ENCODE results near the gene KRTAP12-1. TPM values are rescaled to one million over a fixed set of nuclear protein-coding genes. Genes with fewer than 3 reads are reported as not detected.

The KRTAP12-1 gene
- total and polyA plus RNA-seq, 2 of the 8 experiments (the other 6 are each of a cell fraction or from before 2014, with no cell fraction given), result 0.50 to 0.73 TPM

- Histone ChIP-seq H2BK5ac (ENCODE audit: low read depth, low read length) (no peak overlapping the region), H3K79me1 (ENCODE audit: low read depth, low read length) (no peaks in the 10 kb centered on the region), H3K9ac (replicated peaks in 1 of 4; ENCODE audit: extremely low read depth in 1 of 4, low read depth in 3 of 4, low read length in 3 of 4) (no peak overlapping the region), H4K5ac (ENCODE audit: insufficient read length, low read depth, low read length) (no peak overlapping the region), H2BK20ac (ENCODE audit: low read length) (peak overlapping the region; percentile 72; the same call in 1 of the 2 replicates), H3K36me3 (ENCODE audit: control insufficient read depth in 2 of 4, insufficient read depth in 4 of 4, low read length in 3 of 4) (no peaks in the 10 kb centered on the region), H3K4me3 (ENCODE audit: extremely low read depth in 1 of 4, insufficient read depth in 2 of 4, low read depth in 3 of 4, low read length in 4 of 4) (no peak overlapping the region), H2BK12ac (ENCODE audit: low read depth, low read length) (peak overlapping the region; percentile 65; the same call in 1 of the 2 replicates), H3K4me2 (ENCODE audit: insufficient read depth in 1 of 2, low read depth in 2 of 2, low read length in 2 of 2) (peak overlapping the region in 1 of 2 experiments; percentile 11; a peak in 1 of 4 replicates), H3K27me3 (replicated peaks in 1 of 4; ENCODE audit: control insufficient read depth in 3 of 4, extremely low read depth in 1 of 4, insufficient read depth in 3 of 4, low read length in 3 of 4) (peaks cover 0 to 17% (median 9%) of the 10 kb centered on the region in 4 experiments; a peak in 6 of 7 replicates), H4K91ac (replicated peaks; ENCODE audit: insufficient read length, low read length) (no peak overlapping the region), H2AK5ac (ENCODE audit: low read depth, low read length) (no peak overlapping the region), H2BK15ac (ENCODE audit: low read length) (peak overlapping the region; percentile 54; the same call in 1 of the 2 replicates), H3K4ac (replicated peaks; ENCODE audit: insufficient read length, low read depth, low read length) (no peak overlapping the region), H3K27ac (ENCODE audit: low read depth, low read length) (no peak overlapping the region), H4K20me1 (replicated peaks in 1 of 2; ENCODE audit: control insufficient read depth in 1 of 2, insufficient read depth in 2 of 2, low read length in 2 of 2) (no peaks in the 10 kb centered on the region), H3K79me2 (ENCODE audit: control insufficient read depth in 1 of 2, insufficient read depth in 2 of 2, low read length in 2 of 2) (no peaks in the 10 kb centered on the region), H2AFZ (ENCODE audit: low read length) (no peak overlapping the region), H4K8ac (ENCODE audit: extremely low read depth, insufficient read depth, low read length) (no peak overlapping the region), H3K14ac (ENCODE audit: insufficient read length) (no peak overlapping the region), H3K4me1 (replicated peaks in 1 of 4; ENCODE audit: control insufficient read depth in 3 of 4, insufficient read depth in 4 of 4, low read length in 3 of 4) (peaks cover 5 to 15% (median 9%) of the 10 kb centered on the region in 4 experiments), H3K9me3 (ENCODE audit: insufficient read depth in 2 of 2, low read depth in 1 of 2, low read length in 1 of 2) (no peaks in the 10 kb centered on the region), H3K18ac (ENCODE audit: extremely low read depth, low read length) (no peak overlapping the region; the same call in 1 of the 2 replicates), H2BK120ac (replicated peaks; ENCODE audit: low read depth, low read length) (no peak overlapping the region), H3K56ac (replicated peaks; ENCODE audit: insufficient read length, low read depth, low read length) (no peak overlapping the region), H3K23ac (ENCODE audit: insufficient read length) (no peak overlapping the region), H3K23me2 (ENCODE audit: low read depth, low read length) (no peaks in the 10 kb centered on the region)
- ChIA-PET POLR2A (ENCODE audit: partially characterized antibody) (no interaction called here), CTCF (ENCODE audit: partially characterized antibody) (interaction anchor here (1.0 to 3.0 kb wide), 9 partner anchors 8 to 179 kb away, joined by 3 to 12 read pairs (median 4); no protein-coding TSS in a partner anchor)
- 74% methylated on average over 2 of the region's 2 CpGs; no CpG with 5 or more reads in 1 of the 2 experiments for WGBS, 2 experiments (ENCODE audit: extremely low coverage in 1 of 2, insufficient coverage in 1 of 2, insufficient read length in 1 of 2, insufficient replicate concordance in 2 of 2, low coverage in 1 of 2, low lambda C conversion rate in 2 of 2, missing lambda C conversion rate in 1 of 2)
- FAIRE-seq, result no peak
- DNase-seq (ENCODE audit: low read depth in 1 of 2, low spot score in 2 of 2), result no peak
- TF ChIP-seq ZNF274 (IDR thresholded peaks at IDR 0.05; ENCODE audit: borderline replicate concordance, extremely low read depth, low read length) (no peak), JUND (IDR thresholded peaks at IDR 0.05; ENCODE audit: low read length) (no peak), CBX8 (IDR thresholded peaks at IDR 0.05; ENCODE audit: borderline replicate concordance, low read depth, low read length) (no peak), POLR2AphosphoS5 (IDR thresholded peaks at IDR 0.05; ENCODE audit: low read depth, low read length) (no peak), FOSL1 (IDR thresholded peaks at IDR 0.05; ENCODE audit: insufficient read depth, low read depth, low read length) (no peak), RFX5 (IDR thresholded peaks at IDR 0.05; ENCODE audit: borderline replicate concordance, low read depth, low read length) (no peak), HDAC2 (IDR thresholded peaks at IDR 0.05; ENCODE audit: borderline replicate concordance in 1 of 2, low read depth in 2 of 2, low read length in 2 of 2) (no peak), EP300 (IDR thresholded peaks at IDR 0.05; ENCODE audit: borderline replicate concordance in 1 of 2, low read depth in 2 of 2, low read length in 2 of 2) (no peak), SRF (IDR thresholded peaks at IDR 0.05; ENCODE audit: low read depth, low read length) (no peak), CBX5 (IDR thresholded peaks at IDR 0.05; ENCODE audit: low read depth, low read length) (no peak), YY1 (IDR thresholded peaks at IDR 0.05; ENCODE audit: low read depth, low read length) (no peak), TAF1 (IDR thresholded peaks at IDR 0.05; ENCODE audit: low read depth, low read length) (no peak), ASH2L (IDR thresholded peaks at IDR 0.05; ENCODE audit: low read length) (no peak), ATF3 (IDR thresholded peaks at IDR 0.05; ENCODE audit: insufficient read depth, low read depth, low read length) (no peak)
Observed at GRCh38 chr21:44718093-44718492, 36.1 kb upstream of the KRTAP12-1 start.

Data from H1 (cell line).